NCI-H1092 (cell line): ENCODE measurements around the gene SLC26A11.
A peak's percentile ranks its signal among the peaks of the same experiment; 100 is the strongest.
"Not testable (repeated sequence)": the region's sequence is repeated elsewhere in the genome, so short reads cannot be mapped to it uniquely, and the experiment has no call there.

Source experiments
- DNase-seq: peaks from one replicate; lab custom pipeline; 2025; lab: John Stamatoyannopoulos, UW

The SLC26A11 gene

DNA sequence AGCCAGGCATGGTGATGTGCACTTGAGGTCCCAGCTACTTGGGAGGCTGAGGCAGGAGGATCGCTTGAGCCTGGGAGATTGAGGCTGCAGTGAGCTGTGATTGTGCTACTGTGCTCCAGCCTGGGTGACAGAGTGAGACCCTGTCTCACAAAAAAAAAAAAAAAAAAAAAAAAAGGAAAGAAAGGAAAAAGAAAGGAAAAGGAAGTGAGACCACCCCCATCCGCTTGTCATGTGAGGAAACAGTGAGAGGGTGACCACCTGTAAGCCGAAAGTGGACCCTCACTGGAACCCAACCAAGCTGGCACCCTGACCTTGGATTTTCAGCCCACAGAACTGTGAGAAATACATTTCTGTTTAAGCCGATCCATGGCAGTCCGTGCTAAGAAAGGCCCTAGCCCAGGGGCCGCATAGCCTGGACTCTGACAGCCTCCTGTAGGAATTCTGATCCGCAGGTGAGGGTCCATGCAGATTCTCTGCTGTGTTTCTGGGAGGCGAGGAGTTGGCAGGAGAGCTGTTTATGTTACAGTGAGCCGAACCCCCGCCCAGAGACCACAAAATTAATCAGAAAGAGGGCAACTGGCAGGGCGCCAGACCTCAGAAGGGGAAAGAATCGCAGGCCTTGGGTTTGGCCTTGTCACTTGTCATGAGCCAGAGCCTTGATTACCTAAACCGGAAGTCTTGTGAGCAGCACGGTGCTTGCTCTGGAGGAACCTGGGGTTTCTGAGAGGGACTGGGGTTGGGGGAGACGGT is 1.0 kb upstream of the SLC26A11 start:
- peak; percentile 21 for DNase-seq

- no peak for DNase-seq
These were observed 519 bp upstream of the SLC26A11 start for GRCh38 chr17:80219763-80220053.

- DNase-seq, result no peak
These were observed 549 bp downstream of the SLC26A11 start for GRCh38 chr17:80220736-80221215.

- DNase-seq, result no peak
These were observed 1.3 kb downstream of the SLC26A11 start for GRCh38 chr17:80221351-80222105.

DNA sequence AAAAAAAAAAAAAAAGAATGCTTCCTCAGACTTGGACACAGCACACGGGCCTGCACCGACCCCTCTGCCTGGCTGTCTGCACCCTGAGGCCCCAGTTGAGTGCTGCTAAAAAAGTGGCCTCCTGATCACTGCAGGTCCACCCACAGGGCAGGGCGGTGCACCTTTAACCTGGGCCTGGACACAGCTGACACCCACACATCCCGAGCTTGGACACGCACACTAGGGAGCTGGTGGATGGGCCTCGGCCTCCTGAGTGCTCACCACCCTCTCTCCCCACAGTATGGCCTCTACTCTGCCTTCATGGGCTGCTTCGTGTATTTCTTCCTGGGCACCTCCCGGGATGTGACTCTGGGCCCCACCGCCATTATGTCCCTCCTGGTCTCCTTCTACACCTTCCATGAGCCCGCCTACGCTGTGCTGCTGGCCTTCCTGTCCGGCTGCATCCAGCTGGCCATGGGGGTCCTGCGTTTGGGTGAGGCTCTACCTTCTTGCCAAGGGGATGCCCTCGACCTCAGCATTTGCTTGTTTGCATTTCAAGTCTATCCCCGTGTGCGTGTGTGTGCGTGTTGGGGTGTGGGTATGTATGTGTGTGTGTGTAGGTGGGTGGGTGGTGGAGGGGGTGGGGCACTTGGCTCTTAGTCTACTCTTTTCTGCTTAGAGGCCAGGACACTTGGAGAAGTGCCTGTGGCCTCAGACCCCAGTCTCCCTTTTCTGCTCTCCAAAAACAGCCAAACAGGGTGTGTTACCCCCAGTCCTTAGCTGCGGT is 2.3 kb downstream of the SLC26A11 start:
- no peak for DNase-seq

DNA sequence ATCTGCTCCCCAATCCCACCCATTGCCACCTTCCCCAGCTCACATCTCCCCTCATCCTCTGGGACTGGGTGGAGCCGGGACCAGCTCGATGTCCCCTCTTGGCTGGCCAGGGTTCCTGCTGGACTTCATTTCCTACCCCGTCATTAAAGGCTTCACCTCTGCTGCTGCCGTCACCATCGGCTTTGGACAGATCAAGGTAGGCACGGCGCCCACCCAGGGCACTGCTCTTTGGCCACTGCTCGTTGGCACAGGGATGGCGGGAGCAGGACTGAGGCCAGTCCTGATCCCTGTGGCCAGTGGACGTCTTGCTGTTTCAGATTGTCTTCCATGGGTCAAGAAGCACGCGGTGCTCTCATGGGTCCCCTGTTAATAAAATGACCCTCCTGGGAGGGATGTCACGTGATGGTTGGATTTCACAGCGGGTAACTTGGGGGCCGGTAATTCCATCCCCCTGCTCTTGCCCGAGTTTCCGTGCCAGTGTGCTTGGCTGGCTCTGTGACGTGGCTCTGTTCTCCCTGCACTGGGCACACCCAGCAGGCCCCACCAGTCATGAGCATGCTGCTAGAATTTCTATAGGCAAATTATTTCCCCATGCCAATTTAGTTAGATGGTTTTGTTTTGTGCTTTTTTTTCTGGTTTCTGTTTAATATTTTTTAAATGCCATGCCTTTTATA is 3.1 kb downstream of the SLC26A11 start:
- no peak for DNase-seq

GRCh38 chr17:80223838-80224497 is 3.7 kb downstream of the SLC26A11 start:
- no peak for DNase-seq

DNA sequence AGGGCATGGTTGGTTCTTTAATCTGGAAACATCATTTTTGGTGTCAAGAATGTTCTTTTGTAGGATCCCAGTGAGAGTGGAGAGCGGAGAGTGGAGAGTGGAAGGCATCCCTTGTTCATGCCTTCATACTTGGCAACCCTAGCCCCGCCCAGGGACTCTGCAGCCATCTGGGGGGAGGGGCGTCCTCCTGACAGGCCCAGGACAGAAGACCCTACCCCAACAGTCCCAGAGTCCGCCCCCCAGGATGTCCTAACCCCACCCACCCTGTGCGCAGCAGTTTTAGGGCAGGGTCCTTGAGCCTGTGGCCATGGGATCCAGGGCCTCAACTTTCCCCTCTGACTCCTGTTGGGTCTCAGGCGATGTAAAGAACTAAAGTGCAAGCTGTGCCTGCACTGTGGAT is 4.5 kb downstream of the SLC26A11 start:
- DNase-seq, result no peak

- no peak for DNase-seq
These were observed 5.0 kb downstream of the SLC26A11 start for GRCh38 chr17:80225230-80225629.

DNA sequence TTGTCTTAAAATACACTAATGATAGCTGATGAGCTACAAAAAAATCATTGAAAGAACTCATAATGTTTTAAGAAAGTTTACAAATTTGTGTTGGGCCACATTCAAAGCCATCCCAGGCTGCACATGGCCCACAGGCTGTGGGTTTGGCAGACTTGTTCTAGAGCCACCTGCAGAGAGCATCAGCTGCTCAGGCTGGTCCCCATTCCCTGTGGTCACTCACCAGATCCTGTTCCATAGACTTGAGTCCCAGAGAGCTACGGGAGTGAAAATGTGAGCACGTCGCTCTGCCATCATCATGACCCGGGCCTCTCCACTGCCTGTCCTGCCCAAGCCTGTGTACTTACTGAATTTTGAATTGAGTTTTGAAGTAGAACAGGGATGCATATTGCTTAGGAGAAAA is 6.9 kb downstream of the SLC26A11 start:
- no peak for DNase-seq

GRCh38 chr17:80227666-80228065 is 7.4 kb downstream of the SLC26A11 start:
- no peak for DNase-seq

- DNase-seq, result no peak
These were observed 8.2 kb downstream of the SLC26A11 start for GRCh38 chr17:80228477-80228876.

GRCh38 chr17:80229011-80229410 is 8.8 kb downstream of the SLC26A11 start:
- no peak for DNase-seq

DNA sequence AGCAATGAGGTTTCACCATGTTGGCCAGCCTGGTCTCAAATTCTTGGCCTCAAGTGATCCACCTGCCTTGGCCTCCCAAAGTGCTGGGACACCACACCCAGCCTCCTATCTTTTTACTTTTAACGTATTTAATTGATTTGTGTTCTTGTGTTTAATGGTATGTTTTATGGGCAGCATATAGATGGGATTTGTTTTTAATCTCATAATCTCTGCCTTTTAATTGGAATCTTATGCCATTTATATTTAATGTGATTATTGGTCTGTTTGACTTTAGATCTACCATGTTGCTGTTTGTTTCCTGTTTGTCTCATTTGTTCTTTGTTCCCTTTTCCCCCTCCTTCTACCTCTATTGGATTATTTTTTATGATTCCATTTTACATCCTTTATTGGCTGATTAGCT is 12.2 kb downstream of the SLC26A11 start:
- DNase-seq, result no peak

GRCh38 chr17:80233202-80233601 is 13.0 kb downstream of the SLC26A11 start:
- DNase-seq, result no peak

DNA sequence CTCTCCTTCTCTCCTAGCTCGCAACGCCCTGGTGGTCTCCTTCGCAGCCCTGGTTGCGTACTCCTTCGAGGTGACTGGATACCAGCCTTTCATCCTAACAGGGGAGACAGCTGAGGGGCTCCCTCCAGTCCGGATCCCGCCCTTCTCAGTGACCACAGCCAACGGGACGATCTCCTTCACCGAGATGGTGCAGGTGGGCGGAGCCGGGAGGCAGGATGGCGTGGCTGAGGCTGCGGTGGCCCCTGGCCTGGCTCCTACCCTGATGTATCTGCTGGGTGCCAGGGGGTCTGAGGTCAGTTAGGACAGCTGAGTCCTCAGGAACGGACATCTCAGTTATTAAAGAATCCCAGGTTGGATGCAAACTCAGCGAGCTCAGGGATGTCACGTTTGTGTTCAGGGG is 16.7 kb downstream of the SLC26A11 start:
- DNase-seq, result no peak

- DNase-seq, result no peak
These were observed 17.2 kb downstream of the SLC26A11 start for GRCh38 chr17:80237386-80237785.

- no peak for DNase-seq
These were observed 22.3 kb downstream of the SLC26A11 start for GRCh38 chr17:80242505-80242904.

DNA sequence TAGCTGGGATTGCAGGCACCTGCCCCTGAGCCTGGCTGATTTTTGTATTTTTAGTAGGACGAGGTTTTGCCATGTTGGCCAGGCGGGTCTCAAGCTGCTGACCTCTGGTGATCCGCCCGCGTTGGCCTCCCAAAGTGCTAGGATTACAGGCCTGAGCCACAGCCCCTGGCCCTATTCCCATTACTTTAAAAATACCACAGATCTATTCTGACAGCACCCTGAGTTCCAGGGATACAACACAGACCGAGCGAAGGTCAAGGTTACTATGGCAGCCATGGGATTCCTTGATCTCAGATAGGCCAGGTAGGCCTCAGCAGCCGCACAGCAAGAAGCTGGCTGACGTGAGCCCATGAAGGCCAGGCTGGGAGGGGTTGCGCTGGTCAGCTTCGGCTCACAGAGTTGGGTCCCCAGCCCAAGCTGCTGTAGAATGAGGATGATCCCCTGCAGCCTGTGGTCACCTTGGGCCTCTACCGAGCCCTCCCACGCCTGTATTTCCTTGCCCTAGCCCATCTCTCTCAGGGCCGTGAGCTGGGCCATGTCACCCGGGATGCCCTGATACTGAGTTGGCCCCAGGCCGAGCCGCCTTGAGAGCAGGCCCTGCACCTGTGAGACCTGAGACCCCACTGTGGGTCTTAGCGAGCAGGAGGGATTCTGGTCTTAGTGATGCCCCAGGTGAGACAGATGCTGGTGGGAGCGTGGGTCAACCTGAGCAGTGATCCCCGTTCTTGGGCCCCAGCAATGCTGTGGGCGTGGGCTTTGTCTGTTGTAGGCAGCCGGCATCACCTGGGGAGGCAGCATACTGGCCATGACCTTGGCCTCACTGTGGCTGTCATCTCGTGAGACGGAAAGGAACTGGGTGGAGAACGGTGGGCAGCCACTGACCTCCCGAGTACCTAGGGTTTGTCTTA is 23.6 kb downstream of the SLC26A11 start:
- no peak for DNase-seq

GRCh38 chr17:80244448-80244847 is 24.2 kb downstream of the SLC26A11 start:
- DNase-seq, result not testable (repeated sequence)
